Calu3 (cell line): Measurements from ENCODE around the gene PCYT2. TPM values are rescaled to one million over a fixed set of nuclear protein-coding genes. Genes with fewer than 3 reads are reported as not detected.

Experiments
- Bru-seq: library from RNA; stranded (reverse); fragments of 400-500 nt; gene quantifications from one replicate; lab custom pipeline; 2021; lab: Mats Ljungman, UMichigan
- BruChase-seq, 2 experiments: library from RNA; stranded (reverse); fragments of 400-500 nt; gene quantifications; one replicate each; lab custom pipeline; 2021; lab: Mats Ljungman, UMichigan
- BruUV-seq: library from RNA; stranded (reverse); fragments of 400-500 nt; replicated peaks from 2 replicates; lab custom pipeline; 2021; lab: Mats Ljungman, UMichigan
- CTCF ChIA-PET: fragments of 300-600 bp; sonication (Branson Sonifier 250); formaldehyde crosslinking; loops from one replicate; lab custom pipeline; 2022; ENCODE audit warnings: antibody characterized with exemption; lab: Charles Lee
- DNase-seq: peaks from one replicate; pipeline ENCODE4 v3.0.0; 2022
- H3K27ac Mint-ChIP-seq: one replicate; pipeline ENCODE4 v1.8.0; 2022; ENCODE audit warnings: mixed read lengths; ENCODE audit not compliant: unreplicated experiment
- H3K27me3 Mint-ChIP-seq: one replicate; pipeline ENCODE4 v1.8.0; 2022; ENCODE audit warnings: mixed read lengths; ENCODE audit not compliant: unreplicated experiment
- H3K36me3 Mint-ChIP-seq: one replicate; pipeline ENCODE4 v1.8.0; 2022; ENCODE audit warnings: mild to moderate bottlenecking, moderate library complexity, mixed read lengths; ENCODE audit not compliant: insufficient read depth, unreplicated experiment
- H3K4me1 Mint-ChIP-seq: one replicate; pipeline ENCODE4 v1.8.0; 2022; ENCODE audit warnings: mild to moderate bottlenecking, low read depth, mixed read lengths; ENCODE audit not compliant: unreplicated experiment
- H3K4me3 Mint-ChIP-seq: one replicate; pipeline ENCODE4 v1.8.0; 2022; ENCODE audit warnings: mild to moderate bottlenecking, low read depth, moderate library complexity, mixed read lengths; ENCODE audit not compliant: unreplicated experiment
- H3K9me3 Mint-ChIP-seq: one replicate; pipeline ENCODE4 v1.8.0; 2022; ENCODE audit warnings: low read depth, mixed read lengths; ENCODE audit not compliant: unreplicated experiment
- CTCF ChIP-seq: fragments of 200-600 bp; IDR thresholded peaks from one replicate; pipeline ENCODE4 v1.8.0; 2022; ENCODE audit warnings: antibody characterized with exemption; ENCODE audit not compliant: unreplicated experiment
- intact Hi-C: fragments of 100-400 bp; cut with micrococcal nuclease; formaldehyde crosslinking; loops from one replicate; pipeline ENCODE4 v1.10.0; 2022; ENCODE audit not compliant: unreplicated experiment
- long read RNA-seq: library from polyadenylated mRNA; stranded (forward); transcript quantifications from one replicate; pipeline ENCODE4 v2.0.0, GENCODE V29; 2022
- total RNA-seq: library from RNA; stranded (reverse); gene quantifications from 2 replicates; pipeline ENCODE4 v1.2.3, GENCODE V29; 2022

PCYT2 gene
- total RNA-seq (58.4 and 60.9 TPM in 2 replicates), Bru-seq, nascent RNA (percentile 50 among the genes with signal in this experiment), BruChase-seq, experiment 1, labeled RNA remaining after a 6-hour chase (percentile 62 among the genes with signal in this experiment), BruChase-seq, experiment 2, labeled RNA remaining after a 2-hour chase (percentile 64 among the genes with signal in this experiment)
- long read RNA-seq, full-length matches to known transcripts: 81 of 118 reads
- long read RNA-seq, partial matches to known transcripts: 6 of 118 reads
- long read RNA-seq, other reads (novel, unspliced or antisense): 31 of 118 reads

GRCh38 chr17:81911277-81911961, at the start of gene PCYT2:
Gene PCYT2 (minus strand): TSS chr17:81911399. CDS start chr17:81911355, 44 bp downstream.
- H3K4me3 Mint-ChIP-seq: peak within 1 kb of the TSS; percentile 78
- H3K27me3 Mint-ChIP-seq: no peaks in the 10 kb centered on the region
- H3K4me1 Mint-ChIP-seq: peaks cover 36% of the 10 kb centered on the region
- peaks cover 69% of the 10 kb centered on the region for H3K36me3 Mint-ChIP-seq
- no peak for TF ChIP-seq CTCF
- no TSS peak for BruUV-seq
- H3K9me3 Mint-ChIP-seq: no peaks in the 10 kb centered on the region
- peak; percentile 96 for DNase-seq
- CTCF ChIA-PET: interaction anchor here (1.0 kb wide), 1 partner anchor 90 kb away, joined by 3 read pairs; no protein-coding TSS in a partner anchor
- peak within 1 kb of the TSS; percentile 80 for H3K27ac Mint-ChIP-seq
- intact Hi-C loops: no loop called here

- DNase-seq: no peak
- no peaks in the 10 kb centered on the region for H3K9me3 Mint-ChIP-seq
- intact Hi-C loops: loop anchor here (2.0 kb wide), 1 partner anchor 60 kb away; no protein-coding TSS in a partner anchor
- no peak overlapping the region for H3K27ac Mint-ChIP-seq
- H3K36me3 Mint-ChIP-seq: peaks cover 6% of the 10 kb centered on the region
- BruUV-seq: no TSS peak
- TF ChIP-seq CTCF: no peak
- H3K27me3 Mint-ChIP-seq: peaks cover 64% of the 10 kb centered on the region
- no peaks in the 10 kb centered on the region for H3K4me1 Mint-ChIP-seq
- H3K4me3 Mint-ChIP-seq: no peak overlapping the region
- CTCF ChIA-PET: interaction anchor here (0.6 to 2.3 kb wide), 6 partner anchors 16 to 138 kb away, joined by 3 to 45 read pairs (median 4); partner anchors contain the start of genes CENPX, DCXR, FASN and LRRC45
Observed at GRCh38 chr17:81960130-81960958, 49.1 kb upstream of the PCYT2 start.

GRCh38 chr17:81959362-81960129, 48.3 kb upstream of the PCYT2 start:
- H3K27me3 Mint-ChIP-seq: peaks cover 56% of the 10 kb centered on the region
- no peaks in the 10 kb centered on the region for H3K4me1 Mint-ChIP-seq
- CTCF ChIA-PET: interaction anchor here (0.6 to 2.3 kb wide), 7 partner anchors 15 to 139 kb away, joined by 3 to 45 read pairs (median 5); partner anchors contain the start of genes CENPX, DCXR, FASN and LRRC45
- peak; percentile 80 for TF ChIP-seq CTCF
- peaks cover 6% of the 10 kb centered on the region for H3K36me3 Mint-ChIP-seq
- intact Hi-C loops: loop anchor here (2.0 kb wide), 1 partner anchor 61 kb away; no protein-coding TSS in a partner anchor
- DNase-seq: peak; percentile 76
- no peaks in the 10 kb centered on the region for H3K9me3 Mint-ChIP-seq
- BruUV-seq: no TSS peak
- H3K4me3 Mint-ChIP-seq: peak overlapping the region; percentile 24
- no peak overlapping the region for H3K27ac Mint-ChIP-seq
